Choroid plexus epithelial cell (primary cell): ENCODE data around the gene B4GALNT4.
A peak's percentile ranks its signal among the peaks of the same experiment; 100 is the strongest.
"Not testable (repeated sequence)": the region's sequence is repeated elsewhere in the genome, so short reads cannot be mapped to it uniquely, and the experiment has no call there.

Source experiments
- DNase-seq: peaks from one replicate; pipeline ENCODE4 v3.0.0-alpha.2; 2010; ENCODE audit warnings: low read depth
- H3K4me3 ChIP-seq: 2 replicates; pipeline ENCODE4 v1.5.1; 2011; ENCODE audit warnings: low read depth, mild to moderate bottlenecking, control low read depth, low read length, moderate library complexity
- TF ChIP-seq, protein P1 (sequence below): conservative IDR thresholded peaks from 2 replicates; pipeline ENCODE4 v1.5.1; 2011; ENCODE audit warnings: low read depth, mild to moderate bottlenecking, control low read depth, inconsistent platforms, low read length, moderate library complexity

The B4GALNT4 gene

DNA sequence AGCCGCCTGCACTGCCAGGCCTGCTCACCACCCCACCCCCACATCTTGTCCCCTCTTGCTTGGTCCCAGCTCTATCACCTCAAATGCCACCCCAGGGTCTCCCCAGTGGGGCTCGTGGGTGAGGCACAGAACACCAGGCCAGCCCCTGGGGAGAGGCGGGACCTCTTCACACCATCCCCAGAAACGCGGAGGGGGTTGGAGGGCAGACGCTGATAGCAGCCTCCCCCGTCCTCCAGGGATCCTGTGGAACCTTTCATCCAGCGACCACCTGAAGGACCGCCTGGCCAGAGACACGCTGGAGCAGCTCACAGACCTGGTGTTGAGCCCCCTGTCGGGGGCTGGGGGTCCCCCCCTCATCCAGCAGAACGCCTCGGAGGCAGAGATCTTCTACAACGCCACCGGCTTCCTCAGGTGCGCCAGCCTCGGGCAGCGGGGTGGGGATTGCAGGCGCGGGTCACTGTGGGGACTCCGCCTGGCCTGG, 30.5 kb downstream of the B4GALNT4 start:
- H3K4me3 ChIP-seq = no peak overlapping the region
- TF ChIP-seq, protein P1, sequence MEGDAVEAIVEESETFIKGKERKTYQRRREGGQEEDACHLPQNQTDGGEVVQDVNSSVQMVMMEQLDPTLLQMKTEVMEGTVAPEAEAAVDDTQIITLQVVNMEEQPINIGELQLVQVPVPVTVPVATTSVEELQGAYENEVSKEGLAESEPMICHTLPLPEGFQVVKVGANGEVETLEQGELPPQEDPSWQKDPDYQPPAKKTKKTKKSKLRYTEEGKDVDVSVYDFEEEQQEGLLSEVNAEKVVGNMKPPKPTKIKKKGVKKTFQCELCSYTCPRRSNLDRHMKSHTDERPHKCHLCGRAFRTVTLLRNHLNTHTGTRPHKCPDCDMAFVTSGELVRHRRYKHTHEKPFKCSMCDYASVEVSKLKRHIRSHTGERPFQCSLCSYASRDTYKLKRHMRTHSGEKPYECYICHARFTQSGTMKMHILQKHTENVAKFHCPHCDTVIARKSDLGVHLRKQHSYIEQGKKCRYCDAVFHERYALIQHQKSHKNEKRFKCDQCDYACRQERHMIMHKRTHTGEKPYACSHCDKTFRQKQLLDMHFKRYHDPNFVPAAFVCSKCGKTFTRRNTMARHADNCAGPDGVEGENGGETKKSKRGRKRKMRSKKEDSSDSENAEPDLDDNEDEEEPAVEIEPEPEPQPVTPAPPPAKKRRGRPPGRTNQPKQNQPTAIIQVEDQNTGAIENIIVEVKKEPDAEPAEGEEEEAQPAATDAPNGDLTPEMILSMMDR = no peak
- no peak for DNase-seq

DNA sequence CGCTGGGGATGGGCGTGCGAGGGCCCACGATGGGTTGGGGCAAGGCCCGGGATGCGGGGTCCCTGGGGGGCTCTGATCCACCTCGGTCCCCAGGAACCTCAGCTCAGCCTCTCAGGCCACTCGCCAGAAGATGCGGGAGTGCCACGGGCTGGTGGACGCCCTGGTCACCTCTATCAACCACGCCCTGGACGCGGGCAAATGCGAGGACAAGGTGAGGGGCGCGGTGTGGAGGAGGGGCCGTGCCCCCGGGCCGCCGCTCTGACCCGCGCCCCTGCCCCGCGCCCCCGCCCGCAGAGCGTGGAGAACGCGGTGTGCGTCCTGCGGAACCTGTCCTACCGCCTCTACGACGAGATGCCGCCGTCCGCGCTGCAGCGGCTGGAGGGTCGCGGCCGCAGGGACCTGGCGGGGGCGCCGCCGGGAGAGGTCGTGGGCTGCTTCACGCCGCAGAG, 31.0 kb downstream of the B4GALNT4 start:
- DNase-seq = no peak
- no peak overlapping the region for H3K4me3 ChIP-seq

DNA sequence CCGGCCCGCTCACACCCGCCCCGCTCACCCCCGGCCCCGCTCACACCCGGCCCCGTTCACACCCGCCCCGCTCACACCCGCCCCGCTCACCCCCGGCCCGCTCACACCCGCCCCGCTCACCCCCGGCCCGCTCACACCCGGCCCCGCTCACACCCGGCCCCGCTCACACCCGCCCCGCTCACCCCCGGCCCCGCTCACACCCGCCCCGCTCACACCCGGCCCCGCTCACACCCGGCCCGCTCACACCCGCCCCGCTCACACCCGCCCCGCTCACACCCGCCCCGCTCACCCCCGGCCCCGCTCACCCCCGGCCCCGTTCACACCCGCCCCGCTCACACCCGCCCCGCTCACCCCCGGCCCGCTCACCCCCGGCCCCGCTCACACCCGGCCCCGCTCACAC, 31.9 kb downstream of the B4GALNT4 start:
- DNase-seq, H3K4me3 ChIP-seq: not testable (repeated sequence)

More for the DNA sequence above, 31.0 kb downstream of the B4GALNT4 start:
- TF ChIP-seq, protein P1 = no peak

DNA sequence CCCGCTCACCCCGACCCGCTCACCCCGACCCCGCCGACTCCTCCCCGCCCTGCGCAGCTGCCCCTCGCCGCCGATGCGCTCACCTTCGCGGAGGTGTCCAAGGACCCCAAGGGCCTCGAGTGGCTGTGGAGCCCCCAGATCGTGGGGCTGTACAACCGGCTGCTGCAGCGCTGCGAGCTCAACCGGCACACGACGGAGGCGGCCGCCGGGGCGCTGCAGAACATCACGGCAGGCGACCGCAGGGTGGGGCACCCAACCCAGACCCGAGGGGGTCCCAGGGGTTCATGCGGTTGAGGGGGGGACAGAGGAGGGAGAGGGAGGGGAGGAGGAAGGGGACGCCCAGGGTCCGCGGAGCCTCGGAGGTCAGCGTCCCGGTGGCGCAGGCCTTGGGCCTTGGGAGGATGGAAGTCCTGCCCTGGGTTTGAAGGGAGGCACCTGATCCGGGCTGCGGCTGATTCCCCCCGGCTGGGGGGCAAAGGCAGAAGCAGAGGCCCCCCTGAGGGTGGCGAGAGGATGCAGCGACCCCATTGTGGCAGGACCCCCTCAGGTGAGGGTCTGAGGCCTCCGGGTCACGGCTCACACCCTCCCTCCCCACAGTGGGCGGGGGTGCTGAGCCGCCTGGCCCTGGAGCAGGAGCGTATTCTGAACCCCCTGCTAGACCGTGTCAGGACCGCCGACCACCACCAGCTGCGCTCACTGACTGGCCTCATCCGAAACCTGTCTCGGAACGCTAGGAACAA, 33.9 kb downstream of the B4GALNT4 start:
- no peak overlapping the region for H3K4me3 ChIP-seq
- DNase-seq = no peak
- TF ChIP-seq, protein P1 = no peak

DNA sequence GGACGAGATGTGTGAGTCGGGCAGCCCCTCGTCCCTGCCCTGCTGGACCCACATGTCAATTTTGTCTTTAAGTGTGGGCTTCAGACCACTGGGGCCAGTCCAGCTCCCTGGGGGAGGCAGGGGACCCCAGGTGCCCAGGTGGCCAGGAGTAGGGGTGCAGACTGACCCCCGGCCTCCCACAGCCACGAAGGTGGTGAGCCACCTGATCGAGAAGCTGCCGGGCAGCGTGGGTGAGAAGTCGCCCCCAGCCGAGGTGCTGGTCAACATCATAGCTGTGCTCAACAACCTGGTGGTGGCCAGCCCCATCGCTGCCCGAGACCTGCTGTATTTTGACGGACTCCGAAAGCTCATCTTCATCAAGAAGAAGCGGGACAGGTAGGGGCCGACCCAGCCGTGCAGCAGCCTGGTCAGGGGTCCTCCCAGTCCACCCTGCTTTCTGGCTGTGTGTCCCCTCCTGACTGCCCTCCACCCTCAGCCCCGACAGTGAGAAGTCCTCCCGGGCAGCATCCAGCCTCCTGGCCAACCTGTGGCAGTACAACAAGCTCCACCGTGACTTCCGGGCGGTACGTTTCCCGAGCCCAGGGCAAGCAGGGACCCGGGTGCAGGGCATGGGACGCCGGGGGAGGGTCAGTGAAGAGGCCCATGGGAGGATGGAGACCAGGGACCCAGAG, 34.6 kb downstream of the B4GALNT4 start:
- TF ChIP-seq, protein P1 = no peak
- no peak overlapping the region for H3K4me3 ChIP-seq
- DNase-seq = no peak

DNA sequence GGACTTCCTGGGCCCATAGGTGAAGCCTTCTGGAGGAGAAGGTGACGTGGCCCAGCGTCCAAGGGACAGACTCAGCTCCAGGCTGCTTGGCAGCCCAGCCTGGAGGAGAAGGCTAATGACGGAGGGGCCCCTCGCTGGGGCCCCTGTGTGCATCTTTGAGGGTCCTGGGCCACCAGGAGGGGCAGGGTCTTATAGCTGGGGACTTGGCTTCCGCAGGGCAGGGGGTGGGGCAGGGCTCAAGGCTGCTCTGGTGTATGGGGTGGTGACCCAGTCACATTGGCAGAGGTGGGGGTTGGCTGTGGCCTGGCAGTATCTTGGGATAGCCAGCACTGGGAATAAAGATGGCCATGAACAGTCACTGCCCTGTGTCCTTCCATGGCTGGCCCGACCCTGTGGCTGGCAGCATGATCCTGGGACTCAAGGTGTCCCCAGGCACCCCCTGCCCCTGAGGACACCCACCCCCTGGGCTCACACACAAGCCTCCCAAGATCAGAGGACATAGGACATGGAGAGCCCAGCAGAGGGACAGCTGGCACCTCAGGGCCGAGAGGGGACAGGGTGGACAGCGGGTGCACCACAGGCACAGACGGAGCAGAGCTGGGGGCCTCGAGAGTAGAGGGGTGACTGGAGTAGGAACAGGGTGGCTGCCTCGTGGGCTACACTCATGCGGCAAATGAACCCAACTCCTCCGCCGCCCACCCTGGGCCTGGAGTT, 35.4 kb downstream of the B4GALNT4 start:
- no peak overlapping the region for H3K4me3 ChIP-seq
- TF ChIP-seq, protein P1 = no peak
- no peak for DNase-seq

DNA sequence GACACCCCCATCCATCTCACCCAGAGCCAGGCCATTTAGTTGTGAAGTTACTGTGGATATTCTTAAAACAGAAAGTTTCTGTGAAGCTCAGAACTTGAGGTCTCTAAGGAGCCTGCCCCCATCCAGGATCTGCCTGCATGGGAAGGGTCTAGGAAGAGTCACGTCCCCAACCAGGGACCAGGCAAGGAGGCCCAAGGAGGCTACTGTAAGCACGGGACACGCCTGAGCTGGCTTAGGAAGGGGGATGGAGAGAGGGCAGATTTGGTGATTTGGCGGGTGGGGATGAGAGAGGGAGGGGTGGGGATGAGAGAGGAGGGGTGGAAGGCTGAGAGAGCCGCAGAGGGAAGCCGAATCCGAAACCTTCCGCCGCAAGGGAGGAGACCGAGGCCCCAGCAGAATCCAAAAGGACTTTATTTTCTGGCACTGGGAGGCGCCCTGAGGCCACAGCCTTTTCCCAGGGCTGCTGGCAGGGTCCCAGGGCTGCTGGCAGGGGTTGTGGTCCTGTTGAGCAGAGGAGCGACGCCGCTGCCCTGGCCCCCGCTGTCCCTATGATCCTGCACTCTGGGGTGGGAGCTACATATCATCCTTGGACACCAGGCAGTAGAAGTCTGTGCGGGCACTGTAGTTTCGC, 36.1 kb downstream of the B4GALNT4 start:
- TF ChIP-seq, protein P1 = peak; percentile 39
- peak overlapping the region; percentile 65 for H3K4me3 ChIP-seq
- DNase-seq = peak; percentile 56
